Heart left ventricle (tissue), 16 donors: ENCODE data around the gene GUCA1A. TPM values are rescaled to one million over a fixed set of nuclear protein-coding genes. Genes with fewer than 3 reads are reported as not detected.
"Not testable (repeated sequence)": the region's sequence is repeated elsewhere in the genome, so short reads cannot be mapped to it uniquely, and the experiment has no call there.

Source experiments
- ATAC-seq, 4 donors: fragments of 200-7000 bp; cut with Tn5 transposase; one replicate each; pipeline ENCODE4 v1.9.1; 2020 to 2022; ENCODE audit warnings: moderate library complexity in 4 of 4, mild to moderate bottlenecking in 3 of 4, moderate number of reproducible peaks in 1 of 4
- DNase-seq, 5 donors: peaks; one replicate each; pipeline ENCODE4 v3.0.0-alpha.2; 2020
- H3K27ac ChIP-seq, 12 donors: fragments of 200-600 bp; sonication (generic) in 4 of 12; one replicate each; pipeline versions ENCODE4 v1.5.0 to v1.8.0; 2016 to 2022; ENCODE audit warnings: mild to moderate bottlenecking in 2 of 12
- H3K27me3 ChIP-seq, 9 donors: fragments of 200-600 bp; sonication (generic) in 2 of 9; one replicate each; pipeline versions ENCODE4 v1.5.1 to v1.8.0; 2016 to 2022; ENCODE audit warnings: mild to moderate bottlenecking in 3 of 9
- H3K36me3 ChIP-seq, 9 donors: fragments of 200-600 bp; sonication (generic) in 2 of 9; one replicate each; pipeline versions ENCODE4 v1.5.0 to v1.8.0; 2018 to 2022; ENCODE audit warnings: mild to moderate bottlenecking in 2 of 9
- H3K4me1 ChIP-seq, 12 donors: fragments of 200-600 bp; sonication (generic) in 4 of 12; one replicate each; pipeline versions ENCODE4 v1.5.0 to v1.8.0; 2016 to 2022; ENCODE audit warnings: mild to moderate bottlenecking in 3 of 12
- H3K4me3 ChIP-seq, 12 donors: fragments of 200-600 bp; sonication (generic) in 4 of 12; one replicate each; pipeline versions ENCODE4 v1.5.0 to v1.8.0; 2017 to 2022; ENCODE audit warnings: mild to moderate bottlenecking in 9 of 12, moderate library complexity in 4 of 12
- H3K9me3 ChIP-seq, 12 donors: fragments of 200-600 bp; sonication (generic) in 4 of 12; one replicate each; pipeline versions ENCODE4 v1.5.0 to v1.8.0; 2016 to 2022; ENCODE audit warnings: mild to moderate bottlenecking in 1 of 12
- CTCF ChIP-seq, 12 donors: fragments of 200-600 bp; sonication (generic) in 4 of 12; IDR thresholded peaks; one replicate each; pipeline versions ENCODE4 v1.5.0 to v1.8.0; 2018 to 2022; ENCODE audit warnings: antibody characterized with exemption in 12 of 12, mild to moderate bottlenecking in 5 of 12
- POLR2A ChIP-seq, 2 donors: fragments of 450-650 bp; IDR thresholded peaks; one replicate each; pipeline ENCODE4 v1.6.1; 2017; ENCODE audit warnings: antibody characterized with exemption in 2 of 2, mild to moderate bottlenecking in 2 of 2, moderate library complexity in 2 of 2
- WGBS, 4 donors: extraction: QIAGEN DNeasy Blood & Tissue Kit in 2 of 4; methylation state at CpG; one replicate each; pipeline versions ENCODE4 v1.1.5 to v1.1.7; 2013 to 2018; 5-methylcytosine and 5-hydroxymethylcytosine counted together
- intact Hi-C, 10 donors: fragments of 100-400 bp; cut with DNase I; formaldehyde crosslinking; loops; one replicate each; pipeline versions ENCODE4 v1.11.1 to v1.14.2; 2022
- polyA plus RNA-seq, 2 donors: library from polyadenylated mRNA; stranded (reverse); fragments of 200-250 nt; gene quantifications; one replicate each; pipeline ENCODE4 v1.2.3, GENCODE V29; 2013
- total RNA-seq, 9 donors: library from RNA; depleted of rRNA in 2 of 9; stranded (reverse); fragments of >200 nt in 2 of 9; fragmentation: NEBNext Ultra II Directional in 3 of 9; extraction: Animal tissue kit (Norgen Biotek cat#: 25700) in 3 of 9; gene quantifications; one replicate each; pipeline versions ENCODE4 v1.1.0 to v1.2.4, GENCODE V29; 2016 to 2023
- donor health status: ischemic (EF 13 %, LVEDD 7.1; RV severe dilation, severe dysfunction).
- donor health status: healthy with polysubstance abuse.
- donor health status: DM: no; HTN: yes; CAD: no.
- donor health status: DM: no; HTN: no; CAD: no.
- donor health status: ischemic (EF 25% LVEDD 6.9; RV normal size, moderate dysfunction).
- donor health status: ischemic (EF 25% LVEDD 5.7; RV mildly dilated, moderate dysfunction).
- donor health status: healthy.
- donor health status: DM: yes; HTN: yes; CAD: no.
- donor health status: ischemic (EF 35%, LVEDD 5.7; RV mildly dilated, moderate dysfunction).
- donor health status: nonischemic (EF 11% LVEDD 7.7; RV severe dilation, severe dysfunction).
- donor health status: DM: yes; HTN: yes; CAD: no.
- donor health status: PGD.
- donor health status: ischemic (EF 29% LVEDD 5.4; RV normal size, mild dysfunction).
- donor health status: nonischemic (EF 23%, LVEDD 6.1; RV moderate dilation, normal function).

GUCA1A gene
- total and polyA plus RNA-seq, 11 donors, result 0.13 to 0.28 (median 0.19) TPM; not detected in 8

DNA sequence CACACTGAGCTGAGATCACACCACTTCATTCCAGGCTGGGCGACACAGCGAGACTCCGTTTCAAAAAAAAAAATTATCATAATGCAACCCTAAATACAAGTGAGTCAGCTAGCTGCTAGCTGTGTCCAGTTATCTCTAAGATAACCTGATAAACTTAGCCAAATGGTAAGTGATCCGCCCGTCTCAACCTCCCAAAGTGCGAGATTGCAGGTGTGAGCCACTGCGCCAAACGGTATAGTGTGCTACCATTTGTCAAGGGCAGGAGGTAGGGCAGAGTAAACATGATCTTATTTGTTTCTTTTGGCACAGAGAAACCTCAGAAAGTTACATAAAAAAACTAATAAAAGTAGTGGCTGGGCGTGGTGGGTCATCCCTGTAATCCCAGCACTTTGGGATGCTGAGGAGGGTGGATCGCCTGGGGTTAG is 26.0 kb upstream of the GUCA1A start:
- Histone ChIP-seq H3K9me3 (no peaks in the 10 kb centered on the region), H3K4me3 (no peak overlapping the region), H3K4me1 (peaks cover 0 to 9% (median 6%) of the 10 kb centered on the region in 12 donors), H3K27me3 (peaks cover 0 to 16% (median 6%) of the 10 kb centered on the region in 9 donors), H3K36me3 (no peaks in the 10 kb centered on the region), H3K27ac (no peak overlapping the region)
- no peak for TF ChIP-seq POLR2A (IDR thresholded peaks at IDR 0.05)
- no peak for TF ChIP-seq CTCF (IDR thresholded peaks at IDR 0.05)
- ATAC-seq (no peak), DNase-seq (no peak)
- 74 to 84% (median 79%) methylated on average over 10 of the region's 10 CpGs for WGBS, 4 donors
- intact Hi-C loops, result no loop called here

GRCh38 chr6:42148058-42148457 is 25.1 kb upstream of the GUCA1A start:
- TF ChIP-seq CTCF (IDR thresholded peaks at IDR 0.05) (no peak), POLR2A (IDR thresholded peaks at IDR 0.05) (no peak)
- H3K36me3 ChIP-seq, result no peaks in the 10 kb centered on the region
- no peaks in the 10 kb centered on the region for H3K9me3 ChIP-seq
- no peak overlapping the region for H3K27ac ChIP-seq
- peaks cover 0 to 6% (median 3%) of the 10 kb centered on the region in 9 donors for H3K27me3 ChIP-seq
- intact Hi-C loops, result no loop called here
- H3K4me1 ChIP-seq, result peaks cover 0 to 2% (median 0%) of the 10 kb centered on the region in 12 donors
- WGBS, 4 donors, result 57 to 68% (median 61%) methylated on average over 3 of the region's 3 CpGs
- H3K4me3 ChIP-seq, result no peak overlapping the region
- no peak for DNase-seq
- ATAC-seq, result no peak

DNA sequence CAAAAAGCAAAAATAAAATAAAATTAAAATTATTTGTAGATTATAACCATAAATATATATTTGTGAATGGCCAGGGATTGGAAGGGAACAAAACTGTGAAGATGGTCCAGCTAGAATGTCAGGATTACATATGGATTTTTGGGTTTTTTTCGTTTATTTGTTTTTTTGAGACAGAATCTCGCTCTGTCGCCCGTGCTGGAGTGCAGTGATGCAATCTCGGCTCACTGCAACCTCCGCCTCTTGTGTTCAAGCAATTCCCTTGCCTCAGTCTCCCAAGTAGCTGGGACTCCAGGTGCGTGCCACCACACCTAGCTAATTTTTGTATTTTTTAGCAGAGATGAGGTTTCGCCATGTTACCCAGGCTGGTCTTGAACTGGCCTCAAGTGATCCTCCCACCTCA is 22.9 kb upstream of the GUCA1A start:
- TF ChIP-seq POLR2A (IDR thresholded peaks at IDR 0.05) (no peak), CTCF (IDR thresholded peaks at IDR 0.05) (no peak)
- Histone ChIP-seq H3K9me3 (no peaks in the 10 kb centered on the region), H3K27ac (no peak overlapping the region), H3K27me3 (no peaks in the 10 kb centered on the region), H3K36me3 (no peaks in the 10 kb centered on the region), H3K4me1 (no peaks in the 10 kb centered on the region), H3K4me3 (no peak overlapping the region)
- DNase-seq (no peak), ATAC-seq (no peak)
- intact Hi-C loops, result no loop called here
- WGBS, 4 donors, result 85 to 91% (median 90%) methylated on average over 8 of the region's 8 CpGs

DNA sequence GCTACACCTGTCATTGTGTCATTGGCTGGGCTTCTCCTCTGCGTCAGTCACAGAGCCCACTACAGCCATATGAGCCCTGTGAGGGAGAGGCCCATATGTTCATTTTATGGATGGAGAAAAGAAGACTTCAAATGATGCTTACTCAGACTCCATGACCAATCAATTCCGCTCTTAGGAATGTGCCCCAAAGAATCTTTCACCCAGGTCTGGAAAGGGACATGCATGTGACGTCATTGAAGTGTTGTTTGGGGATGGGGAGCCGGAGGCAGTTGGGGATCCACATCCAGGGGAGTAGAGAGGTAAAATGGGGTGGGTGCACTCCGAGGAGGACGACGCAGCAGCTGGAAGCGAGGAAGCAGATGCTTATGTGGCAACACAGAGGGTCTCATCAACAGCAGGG is 21.1 kb upstream of the GUCA1A start:
- no peaks in the 10 kb centered on the region for H3K4me1 ChIP-seq
- DNase-seq (no peak), ATAC-seq (no peak)
- no peaks in the 10 kb centered on the region for H3K27me3 ChIP-seq
- H3K9me3 ChIP-seq, result no peaks in the 10 kb centered on the region
- no peak overlapping the region for H3K4me3 ChIP-seq
- 78 to 87% (median 78%) methylated on average over 8 of the region's 8 CpGs for WGBS, 4 donors
- intact Hi-C loops, result no loop called here
- TF ChIP-seq CTCF (IDR thresholded peaks at IDR 0.05) (no peak), POLR2A (IDR thresholded peaks at IDR 0.05) (no peak)
- H3K36me3 ChIP-seq, result no peaks in the 10 kb centered on the region
- no peak overlapping the region for H3K27ac ChIP-seq

- DNase-seq, H3K27ac ChIP-seq, intact Hi-C loops, ATAC-seq, H3K27me3 ChIP-seq, H3K4me1 ChIP-seq, H3K36me3 ChIP-seq, H3K4me3 ChIP-seq, H3K9me3 ChIP-seq: not testable (repeated sequence)
- WGBS, 4 donors, result 71 to 78% (median 73%) methylated on average over 3 to 4 of the region's 4 CpGs
Measured at GRCh38 chr6:42152528-42153213, 20.5 kb upstream of the GUCA1A start.
